NCI-H2107 (cell line): ENCODE results near the gene HEPH.
"Not testable (repeated sequence)": the region's sequence is repeated elsewhere in the genome, so short reads cannot be mapped to it uniquely, and the experiment has no call there.

ENCODE experiments used
- DNase-seq: peaks from one replicate; lab custom pipeline; 2025; lab: John Stamatoyannopoulos, UW

Gene HEPH, protein sequence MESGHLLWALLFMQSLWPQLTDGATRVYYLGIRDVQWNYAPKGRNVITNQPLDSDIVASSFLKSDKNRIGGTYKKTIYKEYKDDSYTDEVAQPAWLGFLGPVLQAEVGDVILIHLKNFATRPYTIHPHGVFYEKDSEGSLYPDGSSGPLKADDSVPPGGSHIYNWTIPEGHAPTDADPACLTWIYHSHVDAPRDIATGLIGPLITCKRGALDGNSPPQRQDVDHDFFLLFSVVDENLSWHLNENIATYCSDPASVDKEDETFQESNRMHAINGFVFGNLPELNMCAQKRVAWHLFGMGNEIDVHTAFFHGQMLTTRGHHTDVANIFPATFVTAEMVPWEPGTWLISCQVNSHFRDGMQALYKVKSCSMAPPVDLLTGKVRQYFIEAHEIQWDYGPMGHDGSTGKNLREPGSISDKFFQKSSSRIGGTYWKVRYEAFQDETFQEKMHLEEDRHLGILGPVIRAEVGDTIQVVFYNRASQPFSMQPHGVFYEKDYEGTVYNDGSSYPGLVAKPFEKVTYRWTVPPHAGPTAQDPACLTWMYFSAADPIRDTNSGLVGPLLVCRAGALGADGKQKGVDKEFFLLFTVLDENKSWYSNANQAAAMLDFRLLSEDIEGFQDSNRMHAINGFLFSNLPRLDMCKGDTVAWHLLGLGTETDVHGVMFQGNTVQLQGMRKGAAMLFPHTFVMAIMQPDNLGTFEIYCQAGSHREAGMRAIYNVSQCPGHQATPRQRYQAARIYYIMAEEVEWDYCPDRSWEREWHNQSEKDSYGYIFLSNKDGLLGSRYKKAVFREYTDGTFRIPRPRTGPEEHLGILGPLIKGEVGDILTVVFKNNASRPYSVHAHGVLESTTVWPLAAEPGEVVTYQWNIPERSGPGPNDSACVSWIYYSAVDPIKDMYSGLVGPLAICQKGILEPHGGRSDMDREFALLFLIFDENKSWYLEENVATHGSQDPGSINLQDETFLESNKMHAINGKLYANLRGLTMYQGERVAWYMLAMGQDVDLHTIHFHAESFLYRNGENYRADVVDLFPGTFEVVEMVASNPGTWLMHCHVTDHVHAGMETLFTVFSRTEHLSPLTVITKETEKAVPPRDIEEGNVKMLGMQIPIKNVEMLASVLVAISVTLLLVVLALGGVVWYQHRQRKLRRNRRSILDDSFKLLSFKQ

DNA sequence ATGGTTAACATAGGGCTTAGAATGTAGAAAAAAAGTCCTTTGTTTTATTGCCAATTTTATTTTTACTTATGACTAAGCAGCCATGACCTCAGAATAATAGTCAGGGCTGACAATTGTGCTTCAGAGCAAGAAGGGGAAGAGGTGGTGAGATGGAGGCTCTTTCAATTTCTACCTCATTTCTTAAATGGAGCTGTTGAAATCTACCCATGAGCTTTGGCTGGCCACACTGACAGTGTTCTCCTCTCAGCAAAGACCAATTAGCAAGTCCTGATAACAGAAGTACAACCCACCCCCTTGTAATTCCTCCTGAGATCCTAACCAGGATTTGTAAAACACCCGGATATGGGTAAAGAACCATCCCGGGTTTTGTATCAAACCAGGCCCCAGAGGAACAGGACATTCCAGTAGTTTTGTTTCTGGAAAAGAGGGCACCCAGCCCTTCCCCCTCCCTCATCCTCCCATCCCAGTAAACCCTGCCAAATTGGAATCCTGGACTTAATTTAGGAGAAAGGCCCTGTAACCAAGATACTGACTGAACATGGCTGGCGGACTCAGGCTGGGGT lies at the start of gene HEPH:
Gene HEPH (plus strand): TSS at position 399 of the 563 bp plus-strand sequence. CDS start 6,324 bp downstream, outside the sequence.
- no peak for DNase-seq

DNA sequence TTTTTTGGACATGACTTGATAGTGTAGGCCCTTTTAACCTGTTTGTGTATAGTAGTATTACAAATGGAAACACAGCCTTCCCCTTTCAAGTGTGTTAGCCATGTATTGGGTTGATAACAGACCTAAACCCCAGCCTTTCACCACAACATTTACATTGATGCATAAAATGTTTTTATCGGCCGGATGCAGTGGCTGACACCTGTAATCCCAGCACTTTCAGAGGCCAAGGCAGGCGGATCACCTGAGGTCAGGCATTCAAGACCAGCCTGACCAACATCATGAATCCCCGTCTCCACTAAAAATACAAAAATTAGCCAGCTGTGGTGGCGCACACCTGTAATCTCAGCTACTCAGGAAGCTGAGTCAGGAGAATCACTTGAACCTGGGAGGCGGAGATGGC lies 45.3 kb upstream of the HEPH start:
- not testable (repeated sequence) for DNase-seq

DNA sequence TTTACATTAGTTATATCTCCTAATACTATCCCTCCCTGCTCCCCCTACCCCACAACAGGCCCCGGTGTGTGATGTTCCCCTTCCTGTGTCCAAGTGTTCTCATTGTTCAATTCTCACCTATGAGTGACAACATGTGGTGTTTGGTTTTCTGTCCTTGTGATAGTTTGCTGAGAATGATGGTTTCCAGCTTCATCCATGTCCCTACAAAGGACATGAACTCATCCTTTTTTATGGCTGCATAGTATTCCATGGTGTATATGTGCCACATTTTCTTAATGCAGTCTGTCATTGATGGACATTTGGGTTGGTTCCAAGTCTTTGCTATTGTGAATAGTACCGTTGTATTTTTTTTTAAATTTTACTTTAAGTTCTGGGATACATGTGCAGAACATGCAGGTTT lies 42.7 kb upstream of the HEPH start:
- DNase-seq = not testable (repeated sequence)

DNA sequence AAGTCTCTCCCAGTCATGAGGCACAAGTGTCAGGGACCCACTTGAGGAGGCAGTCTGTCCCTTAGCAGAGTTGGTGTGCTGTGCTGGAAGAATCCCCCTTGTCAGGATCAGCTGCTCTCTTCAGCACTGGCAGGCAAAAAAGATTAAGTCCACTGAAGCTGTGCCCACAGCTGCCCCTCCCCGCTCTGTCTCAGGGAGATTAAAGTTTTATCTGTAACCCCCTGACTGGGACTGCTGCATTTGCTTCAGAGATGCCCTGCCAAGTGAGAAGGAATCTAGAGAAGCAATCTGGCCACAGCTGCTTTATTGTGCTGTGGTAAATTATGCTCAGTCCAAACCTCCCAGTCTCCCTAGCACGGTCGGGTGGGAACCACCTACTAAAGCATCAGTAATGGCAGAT lies 37.4 kb upstream of the HEPH start:
- no peak for DNase-seq

DNA sequence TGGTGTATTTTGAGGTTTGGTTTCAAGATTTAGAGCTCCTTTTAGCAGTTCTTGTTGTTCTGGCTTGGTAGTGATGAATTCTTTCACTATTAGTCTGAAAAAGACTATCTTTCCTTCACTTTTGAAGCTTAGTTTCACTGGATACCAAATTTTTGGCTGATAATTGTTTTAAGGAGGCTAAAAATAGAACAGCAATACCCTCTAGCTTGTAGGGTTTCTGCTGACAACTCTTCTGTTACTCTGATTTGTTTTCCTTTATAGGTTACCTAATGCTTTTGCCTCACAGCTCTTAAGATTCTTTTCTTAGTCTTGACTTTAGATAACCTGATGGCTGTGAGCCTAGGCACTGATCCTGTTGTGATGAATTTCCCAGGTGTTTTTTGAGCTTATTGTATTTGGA lies 33.6 kb upstream of the HEPH start:
- DNase-seq = no peak

DNA sequence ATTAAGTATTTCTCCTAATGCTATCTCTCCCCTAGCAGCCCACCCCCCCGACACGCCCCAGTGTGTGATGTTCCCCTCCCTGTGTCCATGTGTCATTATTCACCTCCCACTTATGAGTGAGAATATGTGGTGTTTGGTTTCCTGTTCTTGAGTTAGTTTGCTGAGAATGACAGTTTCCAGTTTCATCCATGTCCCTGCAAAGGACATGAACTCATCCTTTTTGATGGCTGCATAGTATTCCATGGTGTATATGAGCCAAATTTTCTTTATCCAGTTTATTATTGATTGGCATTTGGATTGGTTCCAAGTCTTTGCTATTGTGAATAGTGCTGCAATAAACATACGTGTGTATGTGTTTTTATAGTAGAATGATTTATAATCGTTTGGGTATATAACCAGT lies 28.8 kb upstream of the HEPH start:
- DNase-seq = not testable (repeated sequence)

DNA sequence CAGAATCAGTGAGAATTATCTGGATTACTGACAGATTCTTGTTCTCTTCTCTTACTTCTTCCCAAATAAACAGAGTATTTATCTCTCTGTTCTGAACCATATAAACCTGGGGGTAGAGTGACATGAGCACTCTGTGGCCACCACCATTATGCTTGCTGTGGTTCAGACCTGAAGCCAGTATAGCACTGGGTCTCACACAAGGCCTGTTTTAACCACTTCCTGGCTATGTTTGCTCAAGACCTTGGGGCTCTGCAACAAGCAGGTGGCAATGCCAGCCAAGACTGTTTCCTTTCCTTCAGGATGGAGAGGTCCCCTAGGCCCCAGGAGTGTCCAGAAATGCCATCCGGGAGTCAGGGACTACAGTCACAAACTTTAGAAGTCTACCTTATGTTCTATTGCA lies 21.7 kb upstream of the HEPH start:
- DNase-seq = no peak

DNA sequence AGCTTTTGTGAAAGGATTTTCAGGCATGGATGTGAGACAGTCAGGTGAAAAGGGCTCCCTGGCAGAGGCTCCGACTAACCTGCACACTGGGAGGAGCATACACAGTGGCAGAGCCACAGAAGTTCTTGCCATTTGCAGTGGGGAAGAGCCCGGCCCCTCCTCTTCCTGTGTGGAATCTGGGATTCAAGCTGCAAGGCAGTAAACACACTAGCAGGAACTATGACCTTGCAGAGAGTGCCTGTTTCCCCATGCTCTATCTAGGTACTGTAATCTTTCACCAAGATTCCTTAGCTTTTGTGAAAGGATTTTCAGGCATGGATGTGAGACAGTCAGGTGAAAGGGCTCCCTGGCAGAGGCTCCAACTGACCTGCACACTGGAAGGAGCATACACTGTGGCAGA lies 19.8 kb upstream of the HEPH start:
- no peak for DNase-seq

DNA sequence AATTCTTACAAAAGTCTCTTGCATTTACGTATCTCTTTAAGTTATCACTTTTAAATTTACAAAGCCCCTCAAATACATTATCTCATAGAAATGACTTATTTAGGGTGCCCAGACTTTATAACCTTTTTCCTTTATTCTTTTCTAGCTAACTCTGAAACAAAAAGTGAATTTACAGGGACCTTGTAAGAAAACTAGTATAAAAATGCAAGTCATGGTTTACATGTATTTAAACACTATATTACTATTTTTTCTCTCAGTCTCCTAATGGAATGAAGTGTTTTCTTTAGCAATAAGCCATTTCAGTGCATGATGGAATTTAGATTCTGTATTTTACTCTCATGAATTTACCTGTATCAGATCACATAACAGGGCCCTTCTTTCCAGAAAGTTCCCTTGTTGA lies 14.5 kb upstream of the HEPH start:
- no peak for DNase-seq

DNA sequence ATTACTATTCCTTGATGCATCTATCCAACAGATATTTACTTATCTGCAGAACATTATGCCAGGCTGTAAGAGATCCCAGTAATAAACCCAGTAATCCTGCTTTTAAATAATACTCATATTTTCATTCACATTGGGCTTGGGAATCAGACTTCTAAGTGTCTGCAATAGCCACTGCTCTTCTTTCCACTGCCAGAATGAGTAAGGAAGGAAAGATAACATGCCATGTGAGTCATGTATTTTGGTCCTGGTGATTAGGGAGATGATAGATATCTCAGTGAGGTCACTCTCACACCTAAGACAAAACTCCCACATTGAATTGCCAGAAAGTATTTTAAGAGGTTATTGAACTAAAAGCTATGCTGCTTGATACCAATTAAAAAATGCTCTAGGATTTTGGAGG lies 13.9 kb upstream of the HEPH start:
- DNase-seq = no peak

DNA sequence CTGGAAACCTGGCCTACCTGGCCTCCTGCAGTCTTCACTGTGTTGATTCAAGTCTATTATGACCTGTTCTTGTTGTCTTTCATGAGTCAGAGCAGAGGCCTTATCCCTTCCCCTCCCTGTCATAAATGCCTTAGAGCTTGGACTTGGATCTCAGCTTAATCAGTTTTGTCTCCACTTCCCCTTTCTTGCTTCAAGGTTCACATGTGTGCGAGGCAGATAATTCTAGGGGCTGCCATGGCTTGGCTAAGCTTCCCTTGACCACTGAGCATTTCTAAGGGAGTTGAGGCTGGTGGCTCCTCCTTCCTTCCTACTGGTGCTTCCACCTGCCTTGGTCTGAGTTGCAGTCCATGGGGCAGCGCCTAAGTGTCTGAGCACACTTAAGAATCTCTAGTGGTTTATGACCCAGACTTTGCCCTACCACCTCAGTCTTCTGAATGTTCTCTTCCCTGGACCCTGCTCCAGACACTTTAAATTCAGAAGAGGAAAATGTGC lies 1.7 kb upstream of the HEPH start:
- no peak for DNase-seq

DNA sequence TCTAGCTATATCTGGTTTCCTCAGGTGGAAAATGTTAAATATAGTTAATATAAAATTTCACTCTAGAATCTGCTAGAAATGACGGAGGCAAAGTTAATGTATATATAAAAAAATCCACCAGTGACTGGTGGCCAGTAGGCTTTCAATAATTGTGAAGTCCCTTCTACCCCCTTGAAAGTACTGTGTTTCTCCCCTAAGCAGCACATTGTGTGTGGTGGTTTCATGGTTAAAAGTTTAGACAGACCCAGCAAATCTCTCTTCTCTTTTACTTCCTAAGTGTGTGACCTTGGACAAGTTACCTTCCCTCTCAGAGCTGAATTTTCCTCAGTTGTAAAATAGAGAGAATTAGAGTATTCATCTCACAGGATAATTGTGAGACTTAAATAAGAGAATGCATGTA lies 600 bp upstream of the HEPH start:
- no peak for DNase-seq

DNA sequence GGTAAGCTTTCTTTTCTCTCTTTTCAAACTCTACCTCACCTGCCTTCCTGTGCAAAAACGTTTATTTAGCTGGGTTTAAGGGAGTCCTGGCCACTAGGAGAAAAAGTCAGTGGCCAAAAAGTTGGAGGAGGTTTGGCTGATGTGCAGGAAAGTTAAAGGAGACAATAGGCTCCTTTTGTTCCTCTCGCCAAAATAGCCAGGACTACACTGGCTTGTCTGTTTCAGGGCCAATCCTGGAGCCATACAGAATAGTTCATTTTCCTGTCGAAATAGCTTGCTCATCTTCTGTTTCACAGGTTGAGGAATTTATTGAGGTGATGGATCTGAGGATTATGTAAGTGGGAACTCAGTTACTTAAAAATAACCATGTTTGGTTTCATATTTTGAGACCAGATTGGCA lies 423 bp downstream of the HEPH start:
- no peak for DNase-seq

DNA sequence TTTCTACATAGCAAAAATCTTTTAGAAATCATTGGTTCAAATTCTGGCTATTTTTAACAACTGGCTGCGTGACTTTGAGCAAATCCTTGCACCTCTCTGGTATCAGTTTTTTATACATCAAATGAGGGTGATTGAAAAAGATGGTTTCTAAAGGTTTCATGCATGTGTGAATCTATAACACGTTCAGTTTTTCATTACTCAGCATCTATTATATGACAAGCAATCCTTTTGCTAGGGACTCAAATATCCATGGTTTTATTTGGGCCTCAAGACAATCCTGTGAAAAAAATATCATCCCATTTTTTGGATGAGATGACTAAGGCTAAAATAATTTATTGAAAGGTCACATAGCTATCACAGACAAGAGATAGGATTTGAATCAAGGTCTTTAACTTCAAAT lies 884 bp downstream of the HEPH start:
- no peak for DNase-seq

DNA sequence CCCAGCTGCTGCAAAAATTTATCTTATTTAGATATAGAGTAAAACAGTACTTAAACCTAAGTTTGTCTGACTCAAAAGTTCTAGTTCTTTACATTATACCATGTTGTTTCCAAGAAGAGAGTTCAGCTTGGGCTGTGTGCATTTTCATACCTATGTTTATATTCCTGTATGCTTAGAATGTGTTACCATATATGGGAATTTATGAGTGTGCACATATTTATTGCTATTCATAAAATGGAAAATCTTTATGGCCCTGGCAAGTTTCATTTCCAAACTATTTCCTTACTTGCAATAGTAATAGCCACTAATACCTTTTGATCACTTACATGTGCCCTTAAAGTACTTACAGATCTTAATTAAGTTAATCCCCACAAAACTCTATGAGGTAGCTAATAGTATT lies 2.6 kb downstream of the HEPH start:
- no peak for DNase-seq

DNA sequence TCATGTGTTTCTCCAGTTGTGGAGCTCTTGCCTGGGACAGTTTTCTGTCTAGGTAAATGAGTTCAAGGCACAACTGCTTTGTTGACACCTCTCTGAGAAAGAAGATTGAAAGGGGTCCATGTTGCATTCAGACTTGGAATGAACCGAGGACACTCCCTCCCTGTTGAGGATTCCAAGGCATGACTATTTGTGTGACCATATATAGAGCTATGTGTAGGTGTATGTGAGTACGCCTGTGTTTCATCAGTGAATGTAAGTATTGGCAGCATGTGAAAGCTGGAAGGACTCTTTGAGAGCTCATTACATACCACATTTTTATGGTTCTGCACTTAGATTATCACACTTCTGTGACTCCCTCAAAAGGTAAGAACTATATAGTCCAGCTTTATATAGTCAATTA lies 3.4 kb downstream of the HEPH start:
- no peak for DNase-seq

DNA sequence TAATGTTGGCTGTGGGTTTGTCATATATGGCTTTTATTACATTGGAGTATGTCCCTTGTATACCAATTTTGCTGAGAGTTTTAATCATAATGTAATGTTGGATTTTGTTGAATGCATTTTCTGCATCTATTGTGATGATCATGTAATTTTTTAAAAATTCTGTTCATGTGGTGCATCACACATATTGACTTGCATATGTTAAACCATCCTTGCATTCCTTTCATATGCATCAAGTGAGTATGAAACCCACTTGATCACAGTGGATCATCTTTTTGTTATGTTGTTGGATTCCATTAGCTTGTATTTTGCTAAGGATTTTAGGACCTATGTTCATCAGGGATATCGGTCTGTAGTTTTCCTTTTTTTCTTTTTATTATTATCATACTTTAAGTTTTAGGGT lies 12.1 kb downstream of the HEPH start:
- no peak for DNase-seq

DNA sequence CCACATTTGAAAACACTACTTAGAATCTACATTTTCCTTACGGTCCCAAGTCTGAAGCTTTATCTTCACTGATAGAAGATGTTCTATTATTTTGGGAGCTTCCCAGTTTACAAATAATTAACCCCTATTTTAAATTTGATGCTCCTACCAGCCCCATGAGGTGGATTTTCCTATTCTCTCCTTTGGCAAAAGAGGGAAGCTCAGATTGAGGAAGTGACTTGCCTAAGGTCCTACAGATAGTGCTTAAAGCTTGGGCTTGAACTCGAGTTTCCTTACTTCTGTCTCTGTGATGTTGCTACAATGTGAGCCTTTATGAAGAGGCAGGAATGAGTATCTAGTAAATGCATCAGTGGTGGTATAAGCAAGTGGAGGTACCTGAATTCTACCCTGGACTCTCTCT lies 27.5 kb downstream of the HEPH start:
- no peak for DNase-seq

DNA sequence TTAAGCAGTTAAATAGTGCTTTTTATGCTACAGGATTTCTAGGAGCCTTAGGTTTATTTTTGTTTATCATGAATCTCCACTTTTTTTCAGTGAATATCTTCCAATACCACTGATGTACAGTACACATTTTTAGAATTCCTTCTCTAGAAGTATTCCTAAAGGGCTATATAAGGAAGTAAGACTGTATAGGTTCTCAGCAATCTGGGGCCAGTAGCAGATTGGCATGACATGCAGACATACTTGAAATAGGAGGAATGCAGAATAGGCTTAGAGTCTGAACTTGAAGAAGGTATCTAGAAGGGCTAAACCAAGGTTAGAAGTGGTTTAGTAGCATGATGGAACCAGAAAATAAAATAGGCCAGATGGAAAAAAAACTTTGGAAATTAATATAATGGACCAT lies 29.8 kb downstream of the HEPH start:
- no peak for DNase-seq

DNA sequence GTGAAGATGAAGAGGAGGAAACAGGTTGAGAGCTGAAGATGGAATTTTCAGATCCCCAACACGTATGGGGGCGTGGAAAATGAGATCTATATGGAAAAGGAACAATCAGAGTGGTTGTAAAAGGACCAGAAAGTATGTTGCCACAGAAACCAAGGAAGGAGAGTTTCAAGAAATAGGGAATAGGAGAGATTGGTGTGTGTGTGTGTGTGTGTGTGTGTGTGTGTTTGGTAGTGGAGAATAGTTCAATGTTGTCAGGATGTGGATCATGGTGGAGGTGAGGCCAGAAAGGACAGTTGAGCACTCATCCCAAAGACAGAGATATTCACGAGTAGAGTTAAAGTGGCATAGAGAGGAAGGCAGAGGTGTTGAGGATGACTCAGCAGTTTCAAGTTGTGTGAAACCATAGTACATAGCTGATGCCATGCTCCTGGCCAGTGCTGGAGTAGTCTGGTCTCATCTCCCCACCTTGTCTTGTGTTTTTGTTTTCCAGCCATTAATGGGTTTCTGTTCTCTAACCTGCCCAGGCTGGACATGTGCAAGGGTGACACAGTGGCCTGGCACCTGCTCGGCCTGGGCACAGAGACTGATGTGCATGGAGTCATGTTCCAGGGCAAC lies 36.1 kb downstream of the HEPH start:
- no peak for DNase-seq

DNA sequence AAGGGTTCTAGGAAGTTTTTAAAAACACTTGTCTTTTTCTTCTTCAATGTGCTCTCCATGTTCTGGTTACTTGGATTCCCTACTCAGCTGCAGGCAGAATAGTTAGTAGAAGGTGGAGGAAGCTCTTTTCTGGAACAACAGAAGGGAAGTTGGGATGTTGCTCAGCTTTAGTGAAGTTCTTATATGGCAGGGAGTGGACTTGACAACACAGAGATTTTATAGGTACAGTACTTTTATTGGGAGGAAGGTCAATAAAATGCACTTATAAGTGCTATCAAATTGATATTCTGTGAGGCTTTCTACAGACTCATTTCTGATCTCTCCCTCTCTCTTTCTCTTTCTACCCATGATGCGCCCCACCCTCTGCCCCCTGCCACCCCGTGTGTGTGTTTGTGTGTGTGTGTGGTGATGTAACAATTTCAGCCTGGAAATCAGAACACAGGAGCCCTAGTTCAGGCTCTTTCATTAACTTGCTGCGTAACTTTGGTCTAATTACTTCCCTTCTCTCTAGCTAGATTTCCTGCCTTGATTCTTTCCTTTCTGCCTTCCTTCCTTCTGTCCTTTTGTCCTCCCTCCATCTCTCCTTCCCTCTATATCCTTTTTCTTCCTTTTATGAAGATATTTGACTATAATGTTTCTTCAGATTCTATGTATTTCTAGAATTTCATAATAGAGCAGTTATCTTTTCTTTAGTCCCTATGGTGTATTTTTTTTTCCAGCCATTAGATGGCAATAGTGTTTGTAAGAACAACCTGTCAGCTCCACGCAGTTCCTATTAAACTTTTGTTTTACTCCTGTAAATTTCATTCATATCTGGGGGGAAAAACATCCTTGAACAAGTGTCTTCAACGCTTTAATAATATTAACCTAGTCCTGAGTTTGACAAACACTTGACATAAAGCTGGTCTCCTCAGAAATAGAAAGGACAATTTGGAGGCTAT lies 37.1 kb downstream of the HEPH start:
- no peak for DNase-seq
